Mesendoderm (in vitro differentiated cells): ENCODE results near the gene AKT3.

ENCODE experiments used
- DNase-seq: peaks from one replicate; pipeline ENCODE4 v3.0.0; 2013
- H2AK5ac ChIP-seq: 2 replicates; pipeline ENCODE4 v1.6.1; 2013; ENCODE audit warnings: low read length, inconsistent platforms
- H2BK120ac ChIP-seq: 2 replicates; pipeline ENCODE4 v1.6.1; 2013; ENCODE audit warnings: low read depth, mild to moderate bottlenecking, low read length, moderate library complexity, mixed read lengths
- H2BK15ac ChIP-seq: replicated peaks from 2 replicates; pipeline ENCODE4 v1.6.1; 2013; ENCODE audit warnings: low read depth, mild to moderate bottlenecking, moderate library complexity
- H2BK5ac ChIP-seq: 2 replicates; pipeline ENCODE4 v1.6.1; 2013; ENCODE audit warnings: low read length, inconsistent platforms
- H3K18ac ChIP-seq: 2 replicates; pipeline ENCODE4 v1.6.1; 2013; ENCODE audit warnings: mild to moderate bottlenecking, low read length, mixed read lengths
- H3K23ac ChIP-seq: one replicate; pipeline ENCODE4 v1.6.1; 2013; ENCODE audit warnings: low read length
- H3K27ac ChIP-seq: 2 replicates; pipeline ENCODE4 v1.5.1; 2013; ENCODE audit warnings: low read depth, mild to moderate bottlenecking, inconsistent platforms, low read length, moderate library complexity
- H3K27me3 ChIP-seq: 2 replicates; pipeline ENCODE4 v1.6.1; 2013; ENCODE audit warnings: low read length, control low read depth, mild to moderate bottlenecking, inconsistent platforms; ENCODE audit not compliant: insufficient read depth, poor library complexity
- H3K36me3 ChIP-seq: 2 replicates; pipeline ENCODE4 v1.6.1; 2013; ENCODE audit warnings: low read length, inconsistent platforms; ENCODE audit not compliant: control insufficient read depth, insufficient read depth
- H3K4ac ChIP-seq: one replicate; pipeline ENCODE4 v1.6.1; 2013; ENCODE audit warnings: low read depth, mild to moderate bottlenecking, low read length, moderate library complexity
- H3K4me1 ChIP-seq: 2 replicates; pipeline ENCODE4 v1.6.1; 2013; ENCODE audit warnings: low read depth, low read length, inconsistent platforms; ENCODE audit not compliant: control insufficient read depth
- H3K4me2 ChIP-seq: 2 replicates; pipeline ENCODE4 v1.6.1; 2013; ENCODE audit warnings: low read length
- H3K4me3 ChIP-seq: 2 replicates; pipeline ENCODE4 v1.5.1; 2013; ENCODE audit warnings: mild to moderate bottlenecking, low read length
- H3K56ac ChIP-seq: one replicate; pipeline ENCODE4 v1.6.1; 2013; ENCODE audit warnings: low read length
- H3K79me1 ChIP-seq: 2 replicates; pipeline ENCODE4 v1.6.1; 2013; ENCODE audit warnings: low read length, inconsistent platforms
- H3K79me2 ChIP-seq: 2 replicates; pipeline ENCODE4 v1.6.1; 2013; ENCODE audit warnings: mild to moderate bottlenecking, low read length; ENCODE audit not compliant: control insufficient read depth, insufficient read depth
- H3K9ac ChIP-seq: 2 replicates; pipeline ENCODE4 v1.6.1; 2013; ENCODE audit warnings: low read length, inconsistent platforms
- H4K5ac ChIP-seq: one replicate; pipeline ENCODE4 v1.6.1; 2013; ENCODE audit warnings: low read length
- H4K8ac ChIP-seq: one replicate; pipeline ENCODE4 v1.6.1; 2013; ENCODE audit warnings: low read depth, mild to moderate bottlenecking, control low read depth, low read length, moderate library complexity
- WGBS: extraction: QIAGEN DNeasy Blood & Tissue Kit; methylation state at CpG from one replicate; pipeline ENCODE4 v1.1.7; 2013; ENCODE audit warnings: low lambda C conversion rate, missing lambda C conversion rate; ENCODE audit not compliant: insufficient coverage; ENCODE audit errors: extremely low coverage; 5-methylcytosine and 5-hydroxymethylcytosine counted together

AKT3 gene

GRCh38 chr1:243609698-243610097 is 240.3 kb downstream of the AKT3 start:
- H3K56ac ChIP-seq: no peak overlapping the region
- H3K4me3 ChIP-seq: no peak overlapping the region
- no peak overlapping the region for H3K18ac ChIP-seq
- no peak overlapping the region for H4K8ac ChIP-seq
- no peaks in the 10 kb centered on the region for H3K79me2 ChIP-seq
- H3K36me3 ChIP-seq: no peaks in the 10 kb centered on the region
- H2BK5ac ChIP-seq: no peak overlapping the region
- no CpG with 5 or more reads among the region's 2 CpGs for WGBS
- no peaks in the 10 kb centered on the region for H3K79me1 ChIP-seq
- no peak overlapping the region for H3K27ac ChIP-seq
- H2BK120ac ChIP-seq: no peak overlapping the region
- H3K4ac ChIP-seq: no peak overlapping the region
- no peaks in the 10 kb centered on the region for H3K27me3 ChIP-seq
- no peak overlapping the region for H4K5ac ChIP-seq
- H2AK5ac ChIP-seq: no peak overlapping the region
- H2BK15ac ChIP-seq: no peak overlapping the region
- H3K9ac ChIP-seq: no peak overlapping the region
- DNase-seq: no peak
- H3K23ac ChIP-seq: no peak overlapping the region
- no peak overlapping the region for H3K4me2 ChIP-seq
- no peaks in the 10 kb centered on the region for H3K4me1 ChIP-seq

- no peak overlapping the region for H3K4ac ChIP-seq
- no CpG with 5 or more reads among the region's 2 CpGs for WGBS
- no peak for DNase-seq
Observed at GRCh38 chr1:243605604-243606003, 244.4 kb downstream of the AKT3 start.

GRCh38 chr1:243601720-243602119 is 248.3 kb downstream of the AKT3 start:
- H3K79me2 ChIP-seq: no peaks in the 10 kb centered on the region

More at GRCh38 chr1:243605604-243606003, 244.4 kb downstream of the AKT3 start:
- Histone ChIP-seq H2BK15ac (no peak overlapping the region), H3K18ac (no peak overlapping the region), H3K4me2 (no peak overlapping the region), H3K4me1 (no peaks in the 10 kb centered on the region), H4K8ac (no peak overlapping the region), H2BK120ac (no peak overlapping the region), H3K27me3 (no peaks in the 10 kb centered on the region), H3K23ac (no peak overlapping the region), H2AK5ac (no peak overlapping the region), H3K27ac (no peak overlapping the region), H3K9ac (no peak overlapping the region), H4K5ac (no peak overlapping the region), H2BK5ac (no peak overlapping the region), H3K36me3 (no peaks in the 10 kb centered on the region), H3K4me3 (no peak overlapping the region), H3K56ac (no peak overlapping the region), H3K79me2 (no peaks in the 10 kb centered on the region), H3K79me1 (no peaks in the 10 kb centered on the region)

GRCh38 chr1:243598433-243598832 is 251.6 kb downstream of the AKT3 start:
- H3K9ac ChIP-seq: no peak overlapping the region
- H3K18ac ChIP-seq: no peak overlapping the region
- no peak overlapping the region for H3K23ac ChIP-seq
- H2BK120ac ChIP-seq: no peak overlapping the region
- H3K79me2 ChIP-seq: no peaks in the 10 kb centered on the region
- DNase-seq: peak; percentile 36
- no CpG with 5 or more reads among the region's 2 CpGs for WGBS
- no peak overlapping the region for H2BK15ac ChIP-seq
- H3K4me1 ChIP-seq: no peaks in the 10 kb centered on the region
- H3K56ac ChIP-seq: no peak overlapping the region
- H2BK5ac ChIP-seq: no peak overlapping the region
- no peak overlapping the region for H4K5ac ChIP-seq
- H3K36me3 ChIP-seq: no peaks in the 10 kb centered on the region
- no peak overlapping the region for H2AK5ac ChIP-seq
- H3K4ac ChIP-seq: no peak overlapping the region
- no peaks in the 10 kb centered on the region for H3K27me3 ChIP-seq
- no peak overlapping the region for H3K4me2 ChIP-seq
- no peak overlapping the region for H3K4me3 ChIP-seq
- H3K79me1 ChIP-seq: no peaks in the 10 kb centered on the region
- H3K27ac ChIP-seq: no peak overlapping the region
- H4K8ac ChIP-seq: no peak overlapping the region

More at GRCh38 chr1:243601720-243602119, 248.3 kb downstream of the AKT3 start:
- H3K4me2 ChIP-seq: no peak overlapping the region
- H3K36me3 ChIP-seq: no peaks in the 10 kb centered on the region
- H3K79me1 ChIP-seq: no peaks in the 10 kb centered on the region
- no peak overlapping the region for H2BK15ac ChIP-seq
- no peak overlapping the region for H2BK120ac ChIP-seq
- no peaks in the 10 kb centered on the region for H3K4me1 ChIP-seq
- no peak overlapping the region for H3K56ac ChIP-seq
- H2BK5ac ChIP-seq: no peak overlapping the region
- H4K8ac ChIP-seq: no peak overlapping the region
- DNase-seq: no peak
- H2AK5ac ChIP-seq: no peak overlapping the region
- H4K5ac ChIP-seq: no peak overlapping the region
- H3K27me3 ChIP-seq: no peaks in the 10 kb centered on the region
- H3K9ac ChIP-seq: no peak overlapping the region
- no peak overlapping the region for H3K27ac ChIP-seq
- no peak overlapping the region for H3K4ac ChIP-seq
- no peak overlapping the region for H3K23ac ChIP-seq
- no peak overlapping the region for H3K4me3 ChIP-seq
- no peak overlapping the region for H3K18ac ChIP-seq

GRCh38 chr1:243597383-243597782 is 252.7 kb downstream of the AKT3 start:
- H3K79me1 ChIP-seq: no peaks in the 10 kb centered on the region

GRCh38 chr1:243596431-243597062 is 253.5 kb downstream of the AKT3 start:
- Histone ChIP-seq H3K56ac (no peak overlapping the region), H3K4me1 (no peaks in the 10 kb centered on the region), H3K79me2 (no peaks in the 10 kb centered on the region), H2BK120ac (no peak overlapping the region), H3K4me2 (no peak overlapping the region), H3K23ac (no peak overlapping the region), H3K36me3 (no peaks in the 10 kb centered on the region), H3K4ac (no peak overlapping the region), H2BK15ac (no peak overlapping the region), H2BK5ac (no peak overlapping the region), H3K79me1 (no peaks in the 10 kb centered on the region), H4K8ac (no peak overlapping the region), H3K27me3 (no peaks in the 10 kb centered on the region), H3K4me3 (no peak overlapping the region), H3K9ac (no peak overlapping the region), H3K27ac (no peak overlapping the region), H2AK5ac (no peak overlapping the region), H3K18ac (no peak overlapping the region), H4K5ac (no peak overlapping the region)
- no CpG with 5 or more reads among the region's 6 CpGs for WGBS
- no peak for DNase-seq

More at GRCh38 chr1:243597383-243597782, 252.7 kb downstream of the AKT3 start:
- Histone ChIP-seq H3K4me2 (no peak overlapping the region), H3K36me3 (no peaks in the 10 kb centered on the region), H3K56ac (no peak overlapping the region), H4K5ac (no peak overlapping the region), H3K4ac (no peak overlapping the region), H3K9ac (no peak overlapping the region), H3K79me2 (no peaks in the 10 kb centered on the region), H4K8ac (no peak overlapping the region), H2BK5ac (no peak overlapping the region), H3K27ac (no peak overlapping the region), H2BK15ac (no peak overlapping the region), H3K4me1 (no peaks in the 10 kb centered on the region), H2AK5ac (no peak overlapping the region), H3K4me3 (no peak overlapping the region), H2BK120ac (no peak overlapping the region), H3K23ac (no peak overlapping the region), H3K18ac (no peak overlapping the region), H3K27me3 (no peaks in the 10 kb centered on the region)
- no CpG with 5 or more reads among the region's 3 CpGs for WGBS
- DNase-seq: no peak
